PC-9 (cell line): Measurements from ENCODE around the gene WDR49. TPM values are rescaled to one million over a fixed set of nuclear protein-coding genes. Genes with fewer than 3 reads are reported as not detected.

Experiments used
- BruUV-seq: library from RNA; stranded (reverse); fragments of 400-500 nt; replicated peaks from 2 replicates; lab custom pipeline; 2021; lab: Mats Ljungman, UMichigan
- CTCF ChIA-PET: fragments of 300-600 bp; sonication (Branson Sonifier 250); formaldehyde crosslinking; loops from one replicate; lab custom pipeline; 2022; ENCODE audit warnings: antibody characterized with exemption; lab: Charles Lee
- POLR2A ChIA-PET: fragments of 300-600 bp; sonication (Branson Sonifier 250); formaldehyde crosslinking; loops from one replicate; lab custom pipeline; 2022; ENCODE audit warnings: antibody characterized with exemption; ENCODE audit not compliant: unreplicated experiment; lab: Charles Lee
- DNase-seq, 2 experiments: peaks; one replicate each; pipeline versions ENCODE4 v3.0.0 to v3.0.0-alpha.2; 2015 to 2022; ENCODE audit warnings: mixed read lengths in 1 of 2
- H2AFZ ChIP-seq: fragments of 200-600 bp; sonication (generic); 2 replicates; pipeline ENCODE4 v1.8.1; 2017; ENCODE audit warnings: antibody characterized with exemption
- H3F3A ChIP-seq: fragments of 200-600 bp; sonication (generic); 2 replicates; pipeline ENCODE4 v1.8.1; 2017; ENCODE audit warnings: antibody characterized with exemption, mild to moderate bottlenecking, low read depth; ENCODE audit not compliant: insufficient read depth
- H3K27ac ChIP-seq: fragments of 200-600 bp; sonication (generic); 2 replicates; pipeline ENCODE4 v1.6.1; 2016; ENCODE audit warnings: mixed run types
- H3K27me3 ChIP-seq: fragments of 200-600 bp; sonication (generic); 2 replicates; pipeline ENCODE4 v1.6.1; 2016; ENCODE audit warnings: low read depth, mixed run types; ENCODE audit not compliant: insufficient read depth
- H3K36me3 ChIP-seq: fragments of 200-600 bp; sonication (generic); 2 replicates; pipeline ENCODE4 v1.6.1; 2016; ENCODE audit warnings: low read depth, mixed run types
- H3K4me1 ChIP-seq: fragments of 200-600 bp; sonication (generic); replicated peaks from 2 replicates; pipeline ENCODE4 v1.6.1; 2016; ENCODE audit warnings: mixed run types; ENCODE audit not compliant: insufficient read depth
- H3K4me2 ChIP-seq: fragments of 200-600 bp; sonication (generic); 2 replicates; pipeline ENCODE4 v1.6.1; 2017; ENCODE audit warnings: mixed run types
- H3K4me3 ChIP-seq: fragments of 200-600 bp; sonication (generic); 2 replicates; pipeline ENCODE4 v1.6.1; 2016; ENCODE audit warnings: mixed run types
- H3K79me2 ChIP-seq: fragments of 200-600 bp; sonication (generic); 2 replicates; pipeline ENCODE4 v1.6.1; 2017; ENCODE audit warnings: low read depth, mixed run types
- H3K9me2 ChIP-seq: fragments of 200-600 bp; sonication (generic); 2 replicates; pipeline ENCODE4 v1.8.1; 2017; ENCODE audit warnings: mild to moderate bottlenecking; ENCODE audit not compliant: insufficient read depth
- H3K9me3 ChIP-seq: fragments of 200-600 bp; sonication (generic); 2 replicates; pipeline ENCODE4 v1.8.1; 2016; ENCODE audit warnings: low read depth; ENCODE audit not compliant: insufficient read depth
- H4K20me1 ChIP-seq: fragments of 200-600 bp; sonication (generic); 2 replicates; pipeline ENCODE4 v1.8.1; 2017; ENCODE audit not compliant: insufficient read depth
- EZH2 ChIP-seq: fragments of 200-600 bp; sonication (generic); IDR thresholded peaks from 2 replicates; pipeline ENCODE4 v1.8.0; 2017; ENCODE audit warnings: antibody characterized with exemption, low read depth
- intact Hi-C: fragments of 100-400 bp; cut with micrococcal nuclease; formaldehyde crosslinking; loops from one replicate; pipeline ENCODE4 v1.10.0; 2022; ENCODE audit not compliant: unreplicated experiment
- total RNA-seq: library from RNA; stranded (reverse); gene quantifications from 2 replicates; pipeline ENCODE4 v1.2.3, GENCODE V29; 2021
- TF ChIP-seq, protein P1 (sequence below): fragments of 200-600 bp; sonication (generic); conservative IDR thresholded peaks from 2 replicates; pipeline ENCODE4 v1.6.1; 2017; ENCODE audit warnings: mixed run types, antibody characterized with exemption, mild to moderate bottlenecking, moderate library complexity

WDR49 gene
- total RNA-seq, 1 experiment from 2014 or later = 0.28 TPM

DNA sequence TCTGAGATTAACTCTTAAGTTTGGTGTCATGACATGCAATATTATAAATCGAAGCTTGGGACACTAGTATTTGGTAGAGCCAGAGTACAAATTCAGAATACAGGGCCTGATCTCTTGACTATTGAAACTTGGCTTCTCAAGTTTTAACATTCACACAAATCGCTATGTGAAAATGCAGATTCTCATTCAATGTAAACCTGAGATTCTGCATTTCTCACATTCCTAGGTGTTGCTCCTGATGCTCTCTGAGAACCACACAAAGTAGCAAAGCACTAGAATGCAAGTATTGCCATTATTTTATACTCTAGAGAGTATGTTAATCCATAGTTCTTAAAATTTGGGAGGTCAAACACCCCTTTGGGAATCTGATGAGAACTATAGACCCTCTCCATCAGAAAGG is 47.9 kb downstream of the WDR49 start:
- no peaks in the 10 kb centered on the region for H3K27me3 ChIP-seq
- no peaks in the 10 kb centered on the region for H3F3A ChIP-seq
- H3K4me1 ChIP-seq = no peaks in the 10 kb centered on the region
- H3K9me2 ChIP-seq = no peaks in the 10 kb centered on the region
- no peak overlapping the region for H3K27ac ChIP-seq
- no peaks in the 10 kb centered on the region for H3K36me3 ChIP-seq
- no peak overlapping the region for H3K4me3 ChIP-seq
- intact Hi-C loops = no loop called here
- CTCF ChIA-PET = no interaction called here
- POLR2A ChIA-PET = no interaction called here
- H4K20me1 ChIP-seq = no peaks in the 10 kb centered on the region
- H2AFZ ChIP-seq = no peak overlapping the region
- no peak for DNase-seq
- TF ChIP-seq, protein P1, sequence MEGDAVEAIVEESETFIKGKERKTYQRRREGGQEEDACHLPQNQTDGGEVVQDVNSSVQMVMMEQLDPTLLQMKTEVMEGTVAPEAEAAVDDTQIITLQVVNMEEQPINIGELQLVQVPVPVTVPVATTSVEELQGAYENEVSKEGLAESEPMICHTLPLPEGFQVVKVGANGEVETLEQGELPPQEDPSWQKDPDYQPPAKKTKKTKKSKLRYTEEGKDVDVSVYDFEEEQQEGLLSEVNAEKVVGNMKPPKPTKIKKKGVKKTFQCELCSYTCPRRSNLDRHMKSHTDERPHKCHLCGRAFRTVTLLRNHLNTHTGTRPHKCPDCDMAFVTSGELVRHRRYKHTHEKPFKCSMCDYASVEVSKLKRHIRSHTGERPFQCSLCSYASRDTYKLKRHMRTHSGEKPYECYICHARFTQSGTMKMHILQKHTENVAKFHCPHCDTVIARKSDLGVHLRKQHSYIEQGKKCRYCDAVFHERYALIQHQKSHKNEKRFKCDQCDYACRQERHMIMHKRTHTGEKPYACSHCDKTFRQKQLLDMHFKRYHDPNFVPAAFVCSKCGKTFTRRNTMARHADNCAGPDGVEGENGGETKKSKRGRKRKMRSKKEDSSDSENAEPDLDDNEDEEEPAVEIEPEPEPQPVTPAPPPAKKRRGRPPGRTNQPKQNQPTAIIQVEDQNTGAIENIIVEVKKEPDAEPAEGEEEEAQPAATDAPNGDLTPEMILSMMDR = no peak
- no peak for TF ChIP-seq EZH2
- no TSS peak for BruUV-seq
- peaks cover 6% of the 10 kb centered on the region; the same call in 1 of the 2 replicates for H3K9me3 ChIP-seq
- H3K79me2 ChIP-seq = no peaks in the 10 kb centered on the region
- H3K4me2 ChIP-seq = no peak overlapping the region

DNA sequence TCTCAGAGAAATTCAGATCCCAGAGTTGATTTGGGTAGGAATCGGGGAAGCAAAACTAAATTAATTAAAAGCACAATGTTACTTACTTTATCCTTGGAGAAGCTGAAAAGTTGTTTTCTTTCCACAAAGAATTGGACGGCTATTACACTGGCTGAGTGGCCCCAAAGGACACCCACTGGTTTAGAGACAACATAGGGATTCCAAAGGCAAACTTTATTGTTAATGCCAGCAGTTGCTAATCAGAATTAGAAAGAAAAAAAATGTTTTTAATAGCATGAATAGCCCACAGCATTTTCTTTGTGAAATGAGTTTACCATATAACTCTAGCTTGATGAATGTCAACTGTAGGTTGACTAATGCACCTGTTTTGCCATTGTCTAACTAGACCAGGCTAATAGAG is 51.7 kb downstream of the WDR49 start:
- H3K36me3 ChIP-seq = no peaks in the 10 kb centered on the region
- POLR2A ChIA-PET = no interaction called here
- no peak overlapping the region for H2AFZ ChIP-seq
- H3K4me2 ChIP-seq = no peak overlapping the region
- H3K4me3 ChIP-seq = no peak overlapping the region
- H3K27me3 ChIP-seq = no peaks in the 10 kb centered on the region
- no peaks in the 10 kb centered on the region for H3K9me2 ChIP-seq
- no peak for TF ChIP-seq EZH2
- TF ChIP-seq, protein P1 = no peak
- no peaks in the 10 kb centered on the region for H3K4me1 ChIP-seq
- intact Hi-C loops = no loop called here
- H3F3A ChIP-seq = no peaks in the 10 kb centered on the region
- no TSS peak for BruUV-seq
- H3K79me2 ChIP-seq = no peaks in the 10 kb centered on the region
- H3K9me3 ChIP-seq = peaks cover 6% of the 10 kb centered on the region; the same call in 1 of the 2 replicates
- no peaks in the 10 kb centered on the region for H4K20me1 ChIP-seq
- CTCF ChIA-PET = no interaction called here
- DNase-seq = no peak
- H3K27ac ChIP-seq = no peak overlapping the region

DNA sequence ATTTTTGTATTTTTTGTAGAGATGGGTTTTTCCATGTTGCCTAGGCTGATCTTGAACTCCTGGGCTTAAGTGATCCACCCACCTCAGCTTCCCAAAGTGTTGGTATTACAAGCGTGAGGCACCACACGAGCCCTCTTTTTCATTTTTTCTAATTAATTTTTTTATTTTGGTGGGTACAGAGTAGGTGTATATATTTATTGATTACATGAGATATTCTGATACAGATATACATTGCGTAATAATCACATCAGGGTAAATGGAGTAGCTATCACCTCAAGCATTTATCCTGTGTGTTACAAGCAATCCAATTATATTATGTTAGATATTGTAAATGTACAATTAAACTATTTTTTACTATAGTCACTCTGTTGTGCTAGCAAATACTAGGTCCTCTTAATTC is 66.1 kb downstream of the WDR49 start:
- H3K4me3 ChIP-seq = no peak overlapping the region
- ChIA-PET POLR2A (no interaction called here), CTCF (no interaction called here)
- H3K27me3 ChIP-seq = no peaks in the 10 kb centered on the region
- TF ChIP-seq EZH2 = no peak
- TF ChIP-seq, protein P1 = no peak
- no peaks in the 10 kb centered on the region for H3K4me1 ChIP-seq
- no peak for DNase-seq
- H3F3A ChIP-seq = no peaks in the 10 kb centered on the region
- H3K9me2 ChIP-seq = no peaks in the 10 kb centered on the region; the same call in 1 of the 2 replicates
- no peaks in the 10 kb centered on the region for H3K79me2 ChIP-seq
- no peaks in the 10 kb centered on the region for H4K20me1 ChIP-seq
- no peaks in the 10 kb centered on the region for H3K36me3 ChIP-seq
- no peak overlapping the region for H3K27ac ChIP-seq
- intact Hi-C loops = no loop called here
- H2AFZ ChIP-seq = no peak overlapping the region
- H3K9me3 ChIP-seq = no peaks in the 10 kb centered on the region
- BruUV-seq = no TSS peak
- H3K4me2 ChIP-seq = no peak overlapping the region
